ENCODE measurements around the gene EHD2.
A peak's percentile ranks its signal among the peaks of the same experiment; 100 is the strongest.
"Not testable (repeated sequence)": the region's sequence is repeated elsewhere in the genome, so short reads cannot be mapped to it uniquely, and the experiment has no call there.

Gene EHD2

DNA sequence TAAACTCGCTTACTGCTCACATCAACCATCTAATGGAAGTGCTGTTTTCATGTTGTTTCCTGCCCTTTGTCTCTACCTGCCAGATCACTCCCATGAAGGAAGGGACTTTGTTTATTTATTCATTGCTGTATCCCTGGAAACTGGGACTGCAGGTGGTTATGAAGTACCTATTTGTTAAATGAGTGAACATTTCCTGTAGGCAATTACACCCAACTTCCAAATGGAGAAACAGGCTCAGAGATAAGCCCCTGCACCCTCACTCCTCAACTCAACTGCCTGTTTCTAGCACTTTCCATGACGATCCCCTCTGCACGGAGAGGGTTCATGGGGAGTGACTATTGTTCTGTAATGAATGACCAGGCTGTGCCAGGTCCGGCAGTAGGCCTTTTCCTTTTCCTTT, 63.3 kb downstream of the EHD2 start:
- peak; percentile 87 to 96 for DNase-seq

- not testable (repeated sequence) for DNase-seq
These were observed 64.2 kb downstream of the EHD2 start for GRCh38 chr19:47777245-47778048.

DNA sequence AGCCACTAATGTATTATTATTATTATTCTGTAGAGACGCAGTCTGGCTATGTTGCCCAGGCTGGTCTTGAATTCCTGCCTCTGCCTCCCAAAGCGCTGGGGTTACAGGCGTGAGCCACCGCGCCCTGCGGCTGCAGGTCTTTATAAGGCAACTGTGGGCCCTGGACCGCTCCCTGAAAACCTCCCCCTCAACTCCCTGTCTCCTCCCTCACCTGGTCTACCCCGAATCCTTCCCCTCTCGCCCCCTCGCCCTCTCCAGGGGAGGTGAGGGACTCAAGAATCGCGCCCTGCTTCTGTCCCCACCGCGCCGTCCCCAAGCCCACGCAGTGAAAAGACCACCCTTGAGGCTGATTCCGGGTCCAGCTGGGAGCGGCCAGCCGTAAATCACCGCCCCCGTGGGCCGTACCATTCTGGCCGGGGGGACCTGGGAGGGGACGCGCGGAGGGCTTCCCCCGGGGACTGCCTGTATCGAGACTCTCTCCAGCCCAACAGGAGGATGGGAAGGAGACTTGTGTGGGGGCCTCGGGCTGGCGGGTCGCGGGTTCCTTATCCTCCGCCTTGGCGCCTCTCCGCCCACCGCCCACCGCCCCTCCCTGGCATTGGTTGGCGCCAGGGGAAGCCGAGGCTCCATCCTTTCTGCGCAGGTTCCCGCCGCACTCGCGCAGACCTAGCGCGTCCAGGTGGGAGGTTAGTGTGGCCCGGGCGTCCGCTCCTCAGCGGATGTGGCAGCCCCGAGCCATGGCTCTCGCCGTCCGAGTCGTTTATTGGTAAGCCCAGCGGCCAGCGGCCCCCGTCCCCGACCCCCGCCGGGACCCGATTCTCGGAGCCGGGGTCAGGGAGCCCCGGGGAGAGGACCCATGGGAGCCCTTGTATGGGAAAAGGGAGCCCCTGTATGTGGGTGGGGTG, 65.1 kb downstream of the EHD2 start, which contains the start of gene SELENOW:
Gene SELENOW, plus strand, starts transcription at position 655 of the 905 bp plus-strand sequence. Its CDS starts 83 bp downstream, at position 738.
- peak; percentile 81 to 86 for DNase-seq

GRCh38 chr19:47778954-47779351, 65.7 kb downstream of the EHD2 start:
- no peak for DNase-seq

- no peak for DNase-seq
These were observed 66.4 kb downstream of the EHD2 start for GRCh38 chr19:47779524-47780214.

DNA sequence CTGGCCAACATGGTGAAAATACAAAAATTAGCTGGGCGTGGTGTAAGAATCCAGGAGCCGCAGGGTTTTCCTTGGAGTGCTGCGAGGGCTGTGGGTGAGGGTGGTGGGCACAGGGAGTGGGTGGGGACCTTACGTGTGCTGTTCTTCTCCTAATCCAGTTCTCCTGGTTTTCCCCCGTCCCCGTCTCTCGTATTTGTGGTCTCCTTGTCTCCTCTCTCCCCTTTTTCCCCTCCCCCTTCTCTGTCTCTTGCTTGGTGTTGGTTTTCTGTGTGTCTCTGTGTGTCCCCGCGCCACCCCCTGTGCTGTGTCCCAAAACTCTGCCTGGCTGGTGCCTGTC, 67.0 kb downstream of the EHD2 start:
- no peak for DNase-seq

- DNase-seq: no peak
These were observed 68.5 kb downstream of the EHD2 start for GRCh38 chr19:47781590-47782262.

- no peak for DNase-seq
These were observed 73.3 kb downstream of the EHD2 start for GRCh38 chr19:47786566-47786965.

GRCh38 chr19:47787307-47787706, 74.1 kb downstream of the EHD2 start:
- not testable (repeated sequence) for DNase-seq

- not testable (repeated sequence) for DNase-seq
These were observed 76.6 kb downstream of the EHD2 start for GRCh38 chr19:47789811-47790210.

DNA sequence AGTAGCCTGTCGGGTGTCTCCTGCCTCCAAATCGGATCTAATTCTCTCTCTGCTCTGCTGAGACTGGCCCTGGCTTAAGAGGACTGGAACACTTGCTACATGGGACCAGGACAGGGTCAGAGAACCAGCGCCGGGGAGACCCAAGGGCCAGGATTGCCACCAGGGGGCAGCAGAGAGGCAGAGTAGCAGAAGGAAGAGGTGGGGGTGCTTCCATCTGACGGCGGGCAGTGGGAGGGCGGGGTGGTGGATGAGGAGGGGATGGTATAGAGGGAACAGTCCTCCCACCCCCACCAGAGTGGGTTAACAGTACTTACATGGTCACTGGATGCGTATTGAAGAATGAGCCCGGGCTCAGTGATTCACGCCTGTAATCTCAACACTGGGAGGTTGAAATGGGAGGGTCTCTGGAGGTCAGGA, 77.2 kb downstream of the EHD2 start:
- peak; percentile 56 to 57 for DNase-seq

DNA sequence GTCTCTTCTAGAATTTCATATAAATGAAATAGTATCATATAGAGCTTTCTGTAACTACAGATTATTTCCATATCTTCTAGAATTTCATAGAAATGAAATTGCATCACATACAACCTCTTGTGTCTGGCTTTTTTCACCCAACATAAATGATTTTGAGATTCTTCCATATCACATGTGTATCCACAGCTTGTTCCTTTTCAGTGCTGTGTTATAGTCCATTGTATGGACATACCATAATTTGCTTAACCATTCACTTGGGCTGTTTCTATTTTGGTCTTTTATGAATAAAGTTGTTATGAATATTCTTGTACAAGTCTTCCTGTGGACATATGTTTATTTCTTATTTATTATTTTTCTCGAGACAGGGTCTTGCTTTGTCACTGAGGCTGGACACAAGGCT, 79.4 kb downstream of the EHD2 start:
- DNase-seq: no peak

All from NCI-H2081 (cell line).